ENCODE data around the gene EEF1A1.

DNA sequence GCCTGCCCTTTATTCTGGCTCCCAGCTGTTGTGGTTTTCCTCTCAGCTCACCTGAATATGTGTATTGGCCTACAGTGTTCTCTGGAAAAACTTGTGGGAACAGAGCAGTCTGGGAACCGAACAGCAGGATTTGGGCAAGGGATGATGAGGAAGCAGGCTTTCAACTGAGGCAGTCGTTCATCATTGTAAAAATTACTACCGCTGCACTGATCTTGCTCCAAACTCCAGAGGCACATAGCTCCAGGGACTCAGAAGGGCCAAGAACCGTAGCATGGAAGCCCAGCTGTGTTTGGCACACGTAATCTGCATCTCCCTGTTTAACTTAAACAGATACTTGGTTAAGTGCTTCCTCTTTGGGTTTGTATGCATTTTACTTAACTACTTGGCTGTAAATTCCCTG lies 48.3 kb upstream of the EEF1A1 start:
- TF ChIP-seq CTCF (IDR thresholded peaks at IDR 0.05; ENCODE audit: insufficient read depth, low read depth, low read length), result no peak
- no peak for TF ChIP-seq EZH2 (IDR thresholded peaks at IDR 0.05; ENCODE audit: insufficient read depth, low read length)
